Adipocyte (in vitro differentiated cells): ENCODE results near the gene C11orf68.

ENCODE experiments used
- DNase-seq: peaks from one replicate; pipeline ENCODE4 v3.0.0-alpha.2; 2015; ENCODE audit warnings: low read depth
- H3K27me3 ChIP-seq: replicated peaks from 2 replicates; pipeline ENCODE4 v1.7.0; 2013; ENCODE audit warnings: mild to moderate bottlenecking, low read length, moderate library complexity; ENCODE audit not compliant: control insufficient read depth, insufficient read depth
- H3K36me3 ChIP-seq: 2 replicates; pipeline ENCODE4 v1.7.0; 2013; ENCODE audit warnings: low read length, mild to moderate bottlenecking, moderate library complexity; ENCODE audit not compliant: control insufficient read depth, insufficient read depth, severe bottlenecking
- H3K4me1 ChIP-seq: 2 replicates; pipeline ENCODE4 v1.7.0; 2013; ENCODE audit warnings: mild to moderate bottlenecking, low read length, moderate library complexity; ENCODE audit not compliant: control insufficient read depth, insufficient read depth
- H3K4me3 ChIP-seq: 2 replicates; pipeline ENCODE4 v1.7.0; 2013; ENCODE audit warnings: mild to moderate bottlenecking, low read length, moderate library complexity
- H3K9ac ChIP-seq: 2 replicates; pipeline ENCODE4 v1.7.0; 2013; ENCODE audit warnings: mild to moderate bottlenecking, low read length, moderate library complexity
- H3K9me3 ChIP-seq: 2 replicates; pipeline ENCODE4 v1.7.0; 2013; ENCODE audit warnings: mild to moderate bottlenecking, low read length, moderate library complexity; ENCODE audit not compliant: control insufficient read depth

The C11orf68 gene

GRCh38 chr11:65920372-65920802, 1.5 kb upstream of the C11orf68 start:
- Histone ChIP-seq H3K36me3 (peaks cover 26% of the 10 kb centered on the region), H3K9ac (peak overlapping the region; percentile 92), H3K4me3 (peak overlapping the region; percentile 92), H3K27me3 (no peaks in the 10 kb centered on the region), H3K4me1 (peaks cover 39% of the 10 kb centered on the region), H3K9me3 (no peaks in the 10 kb centered on the region)
- no peak for DNase-seq

- peak overlapping the region; percentile 92 for H3K4me3 ChIP-seq
- peaks cover 21% of the 10 kb centered on the region for H3K36me3 ChIP-seq
- DNase-seq = peak; percentile 50
- peak overlapping the region; percentile 92 for H3K9ac ChIP-seq
- no peaks in the 10 kb centered on the region for H3K27me3 ChIP-seq
- H3K9me3 ChIP-seq = no peaks in the 10 kb centered on the region
- peaks cover 45% of the 10 kb centered on the region for H3K4me1 ChIP-seq
Measured at GRCh38 chr11:65919573-65920371, 910 bp upstream of the C11orf68 start.

GRCh38 chr11:65919141-65919572, 295 bp upstream of the C11orf68 start, which contains the start of gene DRAP1:
DRAP1 (plus strand) TSS chr11:65919426; CDS start chr11:65919502, 76 bp downstream.
- H3K36me3 ChIP-seq = peaks cover 19% of the 10 kb centered on the region
- peaks cover 50% of the 10 kb centered on the region for H3K4me1 ChIP-seq
- H3K4me3 ChIP-seq = peak within 1 kb of the TSS; percentile 96
- DNase-seq = peak; percentile 100
- no peaks in the 10 kb centered on the region for H3K9me3 ChIP-seq
- no peaks in the 10 kb centered on the region for H3K27me3 ChIP-seq
- H3K9ac ChIP-seq = peak within 1 kb of the TSS; percentile 99

GRCh38 chr11:65917434-65918210, 1.2 kb downstream of the C11orf68 start:
- Histone ChIP-seq H3K4me1 (peaks cover 65% of the 10 kb centered on the region), H3K36me3 (peaks cover 8% of the 10 kb centered on the region), H3K4me3 (peak overlapping the region; percentile 96), H3K9me3 (no peaks in the 10 kb centered on the region), H3K27me3 (no peaks in the 10 kb centered on the region), H3K9ac (peak overlapping the region; percentile 99)
- DNase-seq = no peak

- H3K27me3 ChIP-seq = no peaks in the 10 kb centered on the region
- DNase-seq = no peak
- H3K9ac ChIP-seq = peak overlapping the region; percentile 99
- peak overlapping the region; percentile 96 for H3K4me3 ChIP-seq
- H3K4me1 ChIP-seq = peaks cover 70% of the 10 kb centered on the region
- peaks cover 2% of the 10 kb centered on the region for H3K36me3 ChIP-seq
- H3K9me3 ChIP-seq = no peaks in the 10 kb centered on the region
Measured at GRCh38 chr11:65917077-65917433, 1.8 kb downstream of the C11orf68 start.

- Histone ChIP-seq H3K9me3 (no peaks in the 10 kb centered on the region), H3K4me1 (peaks cover 76% of the 10 kb centered on the region), H3K36me3 (no peaks in the 10 kb centered on the region), H3K9ac (peak overlapping the region; percentile 99), H3K27me3 (no peaks in the 10 kb centered on the region), H3K4me3 (peak overlapping the region; percentile 96)
- no peak for DNase-seq
Measured at GRCh38 chr11:65916391-65916790, 2.5 kb downstream of the C11orf68 start.

- peak overlapping the region; percentile 99 for H3K9ac ChIP-seq
- peak; percentile 99 for DNase-seq
Measured at GRCh38 chr11:65915821-65916251, 3.0 kb downstream of the C11orf68 start.

GRCh38 chr11:65915101-65915820, 3.6 kb downstream of the C11orf68 start:
- Histone ChIP-seq H3K36me3 (no peaks in the 10 kb centered on the region), H3K9me3 (no peaks in the 10 kb centered on the region), H3K4me1 (peaks cover 73% of the 10 kb centered on the region), H3K27me3 (no peaks in the 10 kb centered on the region), H3K4me3 (peak overlapping the region; percentile 96), H3K9ac (peak overlapping the region; percentile 85)
- DNase-seq = no peak

More at GRCh38 chr11:65915821-65916251, 3.0 kb downstream of the C11orf68 start:
- H3K9me3 ChIP-seq = no peaks in the 10 kb centered on the region
- H3K4me1 ChIP-seq = peaks cover 79% of the 10 kb centered on the region
- H3K4me3 ChIP-seq = peak overlapping the region; percentile 96
- H3K36me3 ChIP-seq = no peaks in the 10 kb centered on the region
- H3K27me3 ChIP-seq = no peaks in the 10 kb centered on the region

GRCh38 chr11:65912845-65913244, 6.0 kb downstream of the C11orf68 start:
- Histone ChIP-seq H3K27me3 (no peaks in the 10 kb centered on the region), H3K4me3 (no peak overlapping the region), H3K4me1 (peaks cover 67% of the 10 kb centered on the region), H3K36me3 (no peaks in the 10 kb centered on the region), H3K9ac (peak overlapping the region; percentile 76), H3K9me3 (no peaks in the 10 kb centered on the region)
- peak; percentile 73 for DNase-seq

- no peaks in the 10 kb centered on the region for H3K9me3 ChIP-seq
- H3K4me3 ChIP-seq = peak overlapping the region; percentile 22
- peaks cover 57% of the 10 kb centered on the region for H3K4me1 ChIP-seq
- H3K9ac ChIP-seq = peak overlapping the region; percentile 76
- DNase-seq = peak; percentile 80
- no peaks in the 10 kb centered on the region for H3K36me3 ChIP-seq
- no peaks in the 10 kb centered on the region for H3K27me3 ChIP-seq
Measured at GRCh38 chr11:65911682-65912568, 6.9 kb downstream of the C11orf68 start.
